HFF-Myc (cell line): ENCODE data around the gene TOGARAM2.

Experiments
- DNase-seq: peaks from one replicate; pipeline ENCODE4 v3.0.0-alpha.2; 2011; ENCODE audit warnings: low read depth; ENCODE audit errors: extremely low read depth
- H3K4me3 ChIP-seq: replicated peaks from 2 replicates; pipeline ENCODE4 v1.5.1; 2011; ENCODE audit warnings: low read depth, mild to moderate bottlenecking, control low read depth, low read length
- CTCF ChIP-seq: IDR thresholded peaks from 2 replicates; pipeline ENCODE4 v1.5.1; 2012; ENCODE audit warnings: mild to moderate bottlenecking, low read depth, low read length, control low read depth; ENCODE audit errors: missing control alignments

Gene TOGARAM2

DNA sequence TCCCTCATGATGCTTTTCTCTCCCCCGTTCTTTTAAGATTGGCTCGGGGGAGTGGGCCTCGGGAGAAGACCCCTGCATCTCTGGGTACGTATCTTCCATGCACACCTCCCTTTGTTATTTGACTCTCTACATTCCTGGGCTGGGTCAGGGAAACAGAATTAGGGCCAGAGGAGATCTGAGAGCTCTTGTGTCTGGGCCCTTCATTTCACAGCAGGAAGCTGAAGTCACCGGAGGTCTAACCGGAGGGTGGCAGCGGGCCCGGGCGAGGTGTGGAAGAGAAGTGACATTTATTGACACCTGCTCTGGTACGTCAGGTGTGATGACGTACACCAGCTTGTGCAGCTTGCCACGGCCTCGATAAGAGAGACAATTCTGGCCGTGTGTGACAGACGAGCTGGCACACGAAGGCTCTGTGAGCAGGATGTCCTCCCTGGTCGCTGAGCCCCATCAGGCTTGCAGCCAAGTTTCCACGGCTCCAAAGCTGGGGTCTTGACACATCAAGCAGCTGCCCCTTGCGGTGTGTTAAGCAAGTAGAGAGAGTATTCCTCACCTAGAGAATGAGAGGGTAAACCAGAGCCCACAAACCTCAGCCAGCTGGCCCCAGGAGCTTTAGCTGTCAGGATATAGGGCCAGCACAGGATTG is 30.4 kb downstream of the TOGARAM2 start:
- DNase-seq, result no peak
- no peak for TF ChIP-seq CTCF
- no peak overlapping the region for H3K4me3 ChIP-seq

DNA sequence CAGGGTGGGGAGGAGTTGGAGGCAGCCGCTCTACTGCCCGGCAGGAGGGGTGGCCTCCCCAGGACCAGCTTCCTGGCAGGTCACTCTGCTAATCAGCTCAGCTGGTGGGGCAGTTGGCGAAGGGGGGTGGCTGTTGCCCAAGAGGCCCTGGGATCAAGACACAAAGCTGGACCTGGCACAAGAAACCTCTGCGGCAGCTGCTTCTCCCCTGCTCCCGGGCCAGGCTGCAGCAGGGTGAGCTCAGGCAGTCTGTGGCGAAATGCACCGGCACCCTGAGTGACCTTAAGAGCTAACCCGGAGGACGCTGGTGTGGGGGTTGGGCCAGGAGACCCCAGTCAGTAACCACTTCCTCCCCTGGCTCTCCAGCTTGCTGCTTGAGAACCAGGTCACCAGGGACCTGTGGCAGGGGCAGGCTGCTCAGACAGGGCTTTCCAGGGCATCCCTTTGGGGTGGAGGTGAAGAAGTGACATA is 31.1 kb downstream of the TOGARAM2 start:
- H3K4me3 ChIP-seq, result no peak overlapping the region
- no peak for TF ChIP-seq CTCF
- DNase-seq, result no peak

DNA sequence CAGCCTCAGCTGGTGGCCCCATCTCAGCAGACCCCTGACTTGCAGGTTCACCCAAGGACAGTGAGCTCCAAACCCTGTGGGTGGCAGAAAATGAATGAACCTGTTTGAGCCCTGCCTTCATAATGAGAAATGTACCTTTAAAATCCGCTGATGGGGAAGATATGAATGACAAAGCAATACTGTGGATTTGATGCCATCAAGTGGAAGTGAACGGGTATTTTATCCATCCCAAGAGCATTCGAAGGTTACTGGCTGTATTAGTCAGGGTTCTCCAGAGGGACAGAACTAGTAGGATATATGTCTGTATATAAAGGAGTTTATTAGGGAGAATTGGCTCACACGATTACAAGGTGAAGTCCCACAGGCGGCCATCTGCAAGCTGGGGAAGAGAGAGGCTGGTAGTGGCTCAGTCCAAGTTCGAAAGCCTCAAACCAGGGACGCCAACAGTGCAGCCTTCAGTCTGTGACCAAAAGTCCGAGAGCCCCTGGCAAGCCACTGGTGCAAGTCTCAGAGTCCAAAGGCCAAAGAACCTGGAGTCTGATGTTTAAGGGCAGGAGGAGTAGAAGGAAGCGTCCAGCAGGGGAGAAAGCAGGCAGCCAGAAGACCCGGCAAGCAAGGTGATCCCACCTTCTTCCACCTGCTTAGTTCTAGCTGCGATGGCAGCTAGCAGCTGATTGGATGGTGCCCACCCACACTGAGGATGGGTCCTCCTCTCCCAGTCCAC is 32.1 kb downstream of the TOGARAM2 start:
- no peak overlapping the region for H3K4me3 ChIP-seq
- no peak for DNase-seq
- TF ChIP-seq CTCF, result no peak

- no peak overlapping the region for H3K4me3 ChIP-seq
- DNase-seq, result no peak
- no peak for TF ChIP-seq CTCF
Measured at GRCh38 chr2:29014331-29014730, 33.2 kb downstream of the TOGARAM2 start.

DNA sequence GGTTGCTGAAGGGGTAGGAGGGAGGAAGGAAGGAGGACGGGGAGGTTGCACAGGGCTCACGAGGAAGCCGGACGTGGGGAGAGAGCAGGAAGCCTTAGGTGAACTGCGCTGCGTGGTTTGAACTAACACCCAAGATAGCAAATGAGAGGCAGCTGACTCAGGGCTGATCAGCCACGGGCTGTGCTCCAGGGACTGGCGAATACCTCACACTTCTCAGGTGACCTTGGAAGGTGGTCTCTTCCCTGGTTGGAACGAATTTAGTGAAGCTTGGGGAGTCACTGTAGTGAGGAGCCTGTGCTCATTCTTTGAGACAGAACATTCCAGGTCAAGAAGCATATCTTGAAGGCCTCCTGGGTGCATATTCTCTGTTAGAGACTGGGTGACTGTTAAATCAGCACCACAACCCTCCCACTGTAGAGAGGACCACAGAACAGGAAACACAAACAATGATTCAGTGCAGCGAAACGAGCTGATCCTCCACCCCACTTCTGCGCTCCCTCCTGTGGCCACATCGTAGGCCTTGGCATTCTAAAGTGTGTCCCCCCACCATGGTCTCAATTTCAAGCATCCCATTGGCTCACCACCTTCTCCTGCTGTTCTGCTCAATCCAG is 33.8 kb downstream of the TOGARAM2 start:
- no peak for TF ChIP-seq CTCF
- no peak for DNase-seq

DNA sequence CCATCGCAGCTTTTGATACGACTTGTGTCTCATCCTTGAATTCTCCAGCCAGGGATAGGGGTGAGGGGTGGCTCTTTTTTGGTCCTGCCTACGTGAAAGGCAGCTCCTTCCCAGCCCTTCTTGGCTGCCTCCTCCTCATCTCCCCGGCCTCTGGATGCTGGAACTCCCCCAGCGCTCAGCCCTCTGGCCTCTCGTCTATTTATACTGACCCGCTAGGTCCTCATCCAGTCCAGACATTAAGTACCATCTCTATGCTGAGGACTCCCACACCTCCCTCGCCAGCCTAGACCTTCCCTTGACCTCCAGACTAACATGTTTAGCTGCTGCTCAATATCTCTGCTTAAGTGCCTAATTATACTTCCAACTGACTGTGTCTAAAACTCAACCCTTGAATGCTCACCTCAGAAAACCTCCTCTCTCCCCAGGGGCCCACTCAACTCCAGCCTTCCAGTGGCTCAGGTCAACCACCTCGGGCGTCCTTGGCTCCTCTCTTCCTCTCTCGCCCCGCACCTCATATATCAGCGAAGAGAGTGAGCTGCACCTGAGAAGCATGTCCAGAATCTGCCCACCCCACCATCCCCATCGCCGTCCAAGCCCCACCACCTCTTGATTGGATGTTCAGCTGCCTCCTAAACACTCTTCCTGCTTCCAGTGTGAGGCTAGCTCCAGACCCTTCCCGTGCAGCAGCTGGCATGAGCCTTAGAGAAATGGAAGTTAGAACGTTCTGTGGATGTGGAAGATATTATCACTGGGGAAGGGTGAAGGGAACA is 34.8 kb downstream of the TOGARAM2 start:
- no peak for TF ChIP-seq CTCF
- no peak overlapping the region for H3K4me3 ChIP-seq
- DNase-seq, result no peak

More for the DNA sequence above, 33.8 kb downstream of the TOGARAM2 start:
- H3K4me3 ChIP-seq, result no peak overlapping the region
